HT1080 (cell line): ENCODE results near the gene EPHB1. TPM values are rescaled to one million over a fixed set of nuclear protein-coding genes. Genes with fewer than 3 reads are reported as not detected.

Experiments
- DNase-seq: peaks from one replicate; pipeline ENCODE4 v3.0.0-alpha.2; 2015; ENCODE audit warnings: low read depth
- total RNA-seq: library from RNA; depleted of rRNA; stranded (reverse); fragments of >200 nt; shearing (Covaris generic); gene quantifications from 2 replicates; pipeline ENCODE4 v1.2.3, GENCODE V29; 2014

EPHB1 gene
- total RNA-seq, 1 experiment from 2014 or later: 4.4 TPM

DNA sequence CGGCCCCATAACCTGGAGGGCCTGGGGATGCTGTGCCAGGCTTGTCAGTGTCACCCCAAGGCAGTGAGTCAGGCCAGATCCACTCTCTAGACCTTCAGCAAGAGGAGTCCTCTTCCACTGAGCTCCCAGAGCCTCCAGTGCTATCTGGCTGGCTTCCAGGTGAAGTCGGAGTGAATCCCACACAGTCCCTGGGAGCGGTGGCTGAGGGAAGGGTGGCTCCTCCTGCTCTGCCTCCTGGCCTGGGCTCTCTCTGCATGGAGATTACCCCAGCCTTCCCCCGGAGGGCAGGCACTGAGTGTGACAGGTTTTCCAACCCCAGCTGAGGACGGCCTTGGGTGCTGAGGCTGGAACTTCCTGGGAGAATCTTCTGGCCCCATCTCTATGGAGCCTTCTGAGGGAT, 82.7 kb downstream of the EPHB1 start:
- peak; percentile 50 for DNase-seq

GRCh38 chr3:134879990-134880389, 84.9 kb downstream of the EPHB1 start:
- DNase-seq: no peak

GRCh38 chr3:134880431-134880830, 85.4 kb downstream of the EPHB1 start:
- DNase-seq: no peak

DNA sequence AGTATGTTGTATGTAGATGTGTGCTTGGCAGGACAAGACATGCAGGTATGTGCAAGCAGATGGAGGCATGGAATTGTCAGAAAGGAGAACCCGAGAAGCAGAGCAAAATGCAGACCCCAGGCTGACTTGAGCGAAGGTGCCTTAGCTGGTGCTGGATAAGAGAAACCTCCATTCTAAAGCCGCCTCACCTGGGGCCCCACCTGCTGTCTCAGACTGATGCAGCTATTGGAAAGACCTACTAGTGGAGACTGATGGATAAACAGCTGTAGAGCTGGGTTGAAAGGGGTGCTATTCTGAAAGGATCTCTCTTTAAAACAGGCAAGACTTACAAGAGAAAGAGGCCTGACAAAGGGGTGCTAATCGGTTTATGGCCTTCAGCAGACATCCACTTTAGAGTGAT, 86.2 kb downstream of the EPHB1 start:
- no peak for DNase-seq

DNA sequence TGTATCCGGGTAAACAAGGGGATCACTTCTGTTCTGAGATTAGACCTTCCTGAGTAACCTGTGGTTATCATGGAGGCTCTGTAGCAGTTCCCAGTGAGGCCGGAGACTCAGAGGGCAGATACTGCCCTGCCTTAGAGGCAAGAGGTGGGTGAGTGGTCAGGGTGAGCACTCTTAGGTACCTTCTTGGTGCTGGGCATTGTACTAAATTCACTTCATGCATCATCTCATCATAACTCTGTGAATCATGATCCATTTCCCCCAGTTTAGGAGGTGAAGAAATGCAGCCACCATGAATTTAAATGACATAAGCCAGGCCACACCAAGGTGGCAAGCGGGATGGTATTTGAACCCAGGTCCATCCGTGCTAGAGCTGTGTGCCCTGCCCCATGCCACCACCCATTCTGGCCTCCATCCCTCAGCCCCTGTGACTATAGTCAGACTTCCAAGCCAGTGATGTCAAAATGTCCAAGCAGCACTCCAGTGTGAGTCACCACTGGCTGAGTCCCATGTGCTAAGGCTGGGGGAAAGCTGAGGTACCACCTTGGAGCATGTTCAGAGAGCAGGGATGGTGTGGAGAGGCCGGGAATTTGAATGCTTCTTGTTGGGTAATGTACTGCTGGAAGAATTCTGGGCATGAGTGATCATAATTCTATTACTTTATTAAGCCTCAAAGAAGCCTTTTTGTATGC, 88.8 kb downstream of the EPHB1 start:
- peak; percentile 69 for DNase-seq

GRCh38 chr3:134885877-134886621, 91.0 kb downstream of the EPHB1 start:
- peak; percentile 89 for DNase-seq

DNA sequence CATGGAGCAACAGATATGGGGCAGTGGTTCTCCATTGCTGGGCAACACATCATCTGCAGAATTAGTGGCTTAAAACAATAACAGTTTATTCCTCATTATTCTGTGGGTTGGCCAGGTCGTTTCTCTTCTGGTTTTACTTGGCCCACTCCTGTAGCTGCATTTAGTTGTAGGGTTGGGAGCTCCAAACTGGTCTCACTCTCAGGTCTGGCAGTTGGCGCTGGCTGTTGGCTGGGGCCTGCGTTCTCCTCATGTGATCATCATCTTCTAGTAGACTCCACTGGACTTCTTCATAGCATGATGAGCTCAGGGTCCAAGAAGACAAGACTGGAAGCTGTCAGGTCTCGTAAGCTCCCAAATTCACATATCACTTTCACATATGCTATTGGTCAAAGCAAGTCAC, 91.9 kb downstream of the EPHB1 start:
- no peak for DNase-seq

- DNase-seq: no peak
Observed at GRCh38 chr3:134887536-134887935, 92.5 kb downstream of the EPHB1 start.

- no peak for DNase-seq
Observed at GRCh38 chr3:134892326-134892725, 97.3 kb downstream of the EPHB1 start.

- DNase-seq: no peak
Observed at GRCh38 chr3:134892761-134893160, 97.7 kb downstream of the EPHB1 start.

GRCh38 chr3:134894533-134894932, 99.5 kb downstream of the EPHB1 start:
- no peak for DNase-seq

GRCh38 chr3:134895181-134895580, 100.1 kb downstream of the EPHB1 start:
- DNase-seq: no peak

- no peak for DNase-seq
Observed at GRCh38 chr3:134896141-134896540, 101.1 kb downstream of the EPHB1 start.

DNA sequence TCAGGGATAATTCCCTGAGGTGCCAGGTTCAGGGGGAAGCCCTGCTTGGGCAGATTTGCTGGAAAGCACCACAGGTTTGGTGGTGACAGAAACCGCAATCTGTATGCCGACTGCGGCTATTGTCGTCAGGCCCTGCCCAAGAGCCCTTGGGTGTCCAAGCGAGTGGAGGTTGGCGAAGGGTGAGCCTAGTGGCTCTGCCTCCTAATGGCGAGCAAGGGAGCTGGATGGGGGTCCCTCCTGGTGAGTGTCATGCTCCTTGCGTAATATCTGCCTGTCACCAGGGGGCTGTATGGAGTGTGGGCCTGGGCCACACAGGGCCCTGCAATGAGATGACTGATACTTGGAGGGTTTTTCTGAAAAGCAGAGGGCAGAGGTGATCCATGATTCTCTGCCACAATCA, 101.6 kb downstream of the EPHB1 start:
- DNase-seq: no peak

DNA sequence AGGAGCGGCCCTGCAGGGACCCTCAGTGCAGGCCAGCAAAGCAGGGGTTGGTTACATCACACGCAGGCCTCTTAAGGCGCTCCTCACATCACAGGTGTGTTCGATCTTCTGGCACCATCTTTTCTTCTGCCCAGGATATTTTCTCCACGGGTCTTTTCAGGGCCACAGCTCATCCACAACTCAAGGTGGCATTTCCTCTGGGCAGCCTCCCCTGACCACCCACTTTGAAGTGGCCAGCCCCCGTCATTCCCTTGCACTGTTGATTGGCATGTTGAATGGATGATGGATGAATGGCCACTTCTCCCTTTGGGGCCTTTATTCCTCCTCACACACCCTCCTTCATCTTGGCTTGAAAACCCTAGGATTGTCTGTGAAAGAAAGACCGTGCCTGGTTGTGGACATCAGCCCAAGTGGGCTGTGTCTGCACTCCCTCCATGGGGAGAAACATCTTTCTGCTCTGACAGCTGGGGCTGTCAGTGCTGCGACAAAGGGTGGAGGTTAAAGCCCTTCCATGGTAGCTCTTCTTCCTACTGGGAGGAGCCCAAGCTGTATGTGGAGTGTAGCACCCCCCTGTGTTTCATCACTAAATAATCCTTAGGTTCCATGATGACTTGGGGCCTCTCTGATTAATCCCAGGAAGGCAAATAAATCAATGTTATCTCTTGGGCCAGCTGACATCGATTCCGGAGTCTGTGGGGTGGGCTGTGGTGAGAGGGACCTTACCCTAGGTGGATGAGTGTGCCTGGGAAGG, 102.5 kb downstream of the EPHB1 start:
- DNase-seq: no peak

DNA sequence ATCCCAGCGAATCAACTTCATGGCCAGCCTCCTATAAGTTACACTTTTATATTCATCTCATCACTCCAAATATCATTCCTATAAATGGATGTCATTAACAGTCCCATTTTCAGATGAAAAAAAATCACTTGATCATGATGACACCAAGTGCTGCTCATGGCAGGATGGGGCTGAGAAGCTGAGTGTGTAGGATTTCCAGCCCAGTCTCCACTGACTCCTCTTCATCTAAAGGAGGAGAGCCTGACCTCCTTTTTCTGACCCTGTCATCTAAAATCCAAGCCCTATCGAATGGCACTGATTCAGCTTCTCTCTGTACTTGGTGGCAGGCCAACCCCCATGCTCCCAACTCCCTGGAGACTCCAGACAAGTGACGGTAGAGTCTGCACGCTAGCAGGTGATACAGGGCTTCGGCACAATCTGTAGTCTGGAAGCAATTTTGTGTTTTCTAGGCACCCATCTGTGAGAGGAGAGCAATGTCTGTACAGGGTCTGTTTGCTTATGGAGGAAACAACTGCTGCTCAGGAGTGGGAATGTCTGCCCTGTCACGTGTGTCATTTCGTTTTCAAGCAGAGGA, 103.2 kb downstream of the EPHB1 start:
- DNase-seq: no peak

GRCh38 chr3:134899786-134900185, 104.7 kb downstream of the EPHB1 start:
- DNase-seq: no peak

DNA sequence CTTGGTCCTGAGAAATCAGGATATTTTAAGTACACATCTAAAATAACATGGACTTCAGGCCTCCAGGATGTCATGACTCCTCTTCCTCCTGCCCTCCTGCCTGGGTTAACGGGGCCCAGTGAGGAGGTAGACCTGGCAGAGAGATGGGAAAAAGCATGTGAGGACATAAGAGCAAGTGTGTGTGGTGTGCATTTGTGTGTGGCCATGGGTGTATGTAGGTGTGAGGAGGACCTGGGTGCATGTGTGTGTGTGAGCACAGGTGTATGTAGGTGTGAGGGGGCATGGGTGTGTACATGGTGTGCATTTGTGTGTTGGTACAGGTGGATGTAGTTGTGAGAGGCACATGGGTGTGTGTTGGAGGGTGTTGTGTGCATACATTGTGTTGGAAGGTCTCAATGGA, 105.4 kb downstream of the EPHB1 start:
- DNase-seq: no peak

DNA sequence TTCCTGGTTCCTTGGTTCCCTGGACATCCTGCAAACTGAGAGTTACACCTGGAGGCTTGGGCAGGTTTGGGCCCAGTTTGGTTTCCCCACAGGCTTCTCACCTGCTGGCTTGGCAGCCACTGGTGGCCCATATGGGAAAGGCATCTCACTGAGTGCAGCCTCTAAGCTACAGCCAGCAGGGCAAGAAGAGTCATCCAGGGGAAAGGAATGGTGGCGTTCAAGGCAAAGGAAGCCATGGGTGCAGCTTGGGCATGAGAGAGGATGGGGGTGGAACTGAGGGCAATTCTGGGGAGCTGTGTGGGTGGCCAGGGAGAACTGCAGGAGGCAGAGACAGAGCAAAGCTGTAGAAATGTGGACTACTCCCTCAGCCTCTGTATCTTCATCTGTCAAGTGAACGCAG, 106.4 kb downstream of the EPHB1 start:
- DNase-seq: no peak

DNA sequence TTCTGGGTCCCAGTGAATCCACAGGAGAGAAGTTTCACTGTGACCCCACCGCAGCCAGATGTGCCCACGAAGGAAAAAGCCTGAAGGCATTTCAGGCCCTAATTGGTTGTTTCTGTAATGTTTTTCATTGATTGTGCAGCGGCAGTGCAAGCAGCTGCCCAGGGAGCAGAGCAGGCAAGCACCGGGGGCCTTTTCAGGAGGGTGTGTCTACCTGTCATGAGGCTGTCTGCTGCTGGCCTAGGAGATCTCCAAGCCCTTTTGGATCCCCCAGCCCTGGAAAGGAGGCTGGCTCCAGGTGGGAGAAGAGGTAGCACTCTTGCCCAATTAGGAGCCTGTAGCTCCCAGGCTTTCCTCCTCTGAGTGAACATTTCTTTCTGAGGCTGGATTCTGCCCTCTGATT, 108.8 kb downstream of the EPHB1 start:
- no peak for DNase-seq

- DNase-seq: no peak
Observed at GRCh38 chr3:134904241-134904771, 109.2 kb downstream of the EPHB1 start.
